Spleen (tissue), 11 donors: ENCODE results near the gene CNGA3. TPM values are rescaled to one million over a fixed set of nuclear protein-coding genes. Genes with fewer than 3 reads are reported as not detected.

Experiments
- DNase-seq: peaks from one replicate; pipeline ENCODE4 v3.0.0-alpha.2; 2020
- H3K27ac ChIP-seq, 8 donors: fragments of 200-600 bp; sonication (generic) in 7 of 8; 1 replicate in 4 of 8; 2 replicates in 4 of 8; pipeline versions ENCODE4 v1.5.0 to v1.8.0; 2016 to 2021; ENCODE audit warnings: inconsistent platforms in 4 of 8, mild to moderate bottlenecking in 4 of 8, moderate library complexity in 1 of 8
- H3K27me3 ChIP-seq, 7 donors: fragments of 200-600 bp; sonication (generic) in 6 of 7; replicated peaks in 1 of 7; 1 replicate in 4 of 7; 2 replicates in 3 of 7; pipeline versions ENCODE4 v1.5.0 to v1.8.0; 2016 to 2021; ENCODE audit warnings: inconsistent platforms in 3 of 7, mild to moderate bottlenecking in 1 of 7
- H3K36me3 ChIP-seq, 6 donors: fragments of 200-600 bp; sonication (generic) in 5 of 6; 1 replicate in 4 of 6; 2 replicates in 2 of 6; pipeline versions ENCODE4 v1.5.0 to v1.8.0; 2016 to 2021; ENCODE audit warnings: inconsistent platforms in 2 of 6
- H3K4me1 ChIP-seq, 6 donors: fragments of 200-600 bp; sonication (generic) in 5 of 6; 1 replicate in 3 of 6; 2 replicates in 3 of 6; pipeline versions ENCODE4 v1.5.0 to v1.8.0; 2016 to 2021; ENCODE audit warnings: inconsistent platforms in 3 of 6
- H3K4me3 ChIP-seq, 8 donors: fragments of 200-600 bp; sonication (generic) in 7 of 8; 1 replicate in 4 of 8; 2 replicates in 4 of 8; pipeline versions ENCODE4 v1.5.0 to v1.8.0; 2016 to 2021; ENCODE audit warnings: inconsistent platforms in 4 of 8, mild to moderate bottlenecking in 4 of 8, moderate library complexity in 2 of 8
- H3K9me3 ChIP-seq, 8 donors: fragments of 200-600 bp; sonication (generic) in 7 of 8; 1 replicate in 4 of 8; 2 replicates in 4 of 8; pipeline versions ENCODE4 v1.5.0 to v1.8.0; 2016 to 2021; ENCODE audit warnings: inconsistent platforms in 4 of 8
- CTCF ChIP-seq, 11 experiments: fragments of 200-600 bp in 7 of 11; fragments of 450-650 bp in 4 of 11; sonication (generic) in 4 of 11; IDR thresholded peaks in 8 of 11; conservative IDR thresholded peaks in 3 of 11; 1 replicate in 7 of 11; 2 replicates in 4 of 11; pipeline versions ENCODE4 v1.4.0 to v1.8.0; 2016 to 2021; ENCODE audit warnings: antibody characterized with exemption in 11 of 11, inconsistent platforms in 4 of 11, mild to moderate bottlenecking in 1 of 11
- POLR2A ChIP-seq, 3 donors: fragments of 450-650 bp; IDR thresholded peaks; one replicate each; pipeline ENCODE4 v1.5.1; 2017; ENCODE audit warnings: antibody characterized with exemption in 3 of 3, mild to moderate bottlenecking in 1 of 3
- POLR2AphosphoS5 ChIP-seq, 3 donors: sonication (generic); formaldehyde crosslinking; IDR thresholded peaks; one replicate each; pipeline ENCODE4 v1.5.1; 2017; ENCODE audit warnings: antibody characterized with exemption in 3 of 3
- WGBS, 5 donors: extraction: QIAGEN DNeasy Blood & Tissue Kit in 3 of 5; methylation state at CpG; one replicate each; pipeline versions ENCODE4 v1.1.5 to v1.1.7; 2013 to 2018; 5-methylcytosine and 5-hydroxymethylcytosine counted together
- intact Hi-C: fragments of 100-400 bp; cut with DNase I; formaldehyde crosslinking; loops from one replicate; pipeline ENCODE4 v1.15.0; 2023; ENCODE audit warnings: low total_unique reads
- polyA plus RNA-seq, 3 donors: library from polyadenylated mRNA; stranded (reverse); fragments of 200-250 nt; gene quantifications; one replicate each; pipeline ENCODE4 v1.2.1, GENCODE V29; 2013
- total RNA-seq, 7 donors: library from RNA; depleted of rRNA in 3 of 7; stranded (reverse); fragments of >200 nt in 3 of 7; fragmentation: NEBNext Ultra II Directional in 4 of 7; extraction: Animal tissue kit (Norgen Biotek cat#: 25700) in 4 of 7; gene quantifications; one replicate each; pipeline versions ENCODE4 v1.1.0 to v1.2.1, GENCODE V29; 2016 to 2021
- donor health status: healthy with polysubstance abuse.
- donor health status: DM: no; HTN: no; CAD: no; lungs with moderate emphysema.
- donor health status: DM: no; HTN: no; CAD: no.
- donor health status: Bipolar disorder and iron deficiency.
- donor health status: healthy.
- donor health status: DM: no; HTN: no; CAD: no.
- donor health status: DM: yes; HTN: yes; CAD: no.

CNGA3 gene
- total and polyA plus RNA-seq, 10 donors, result not detected

- 6 to 15% (median 12%) methylated on average over 14 to 15 of the region's 15 CpGs for WGBS, 5 donors
- TF ChIP-seq POLR2AphosphoS5 (IDR thresholded peaks at IDR 0.05), result no peak
- no peak for TF ChIP-seq POLR2A (IDR thresholded peaks at IDR 0.05)
- no peak for TF ChIP-seq CTCF (IDR thresholded peaks at IDR 0.05 in 8 of 11, conservative IDR thresholded peaks at IDR 0.05 in 3 of 11)
- peaks cover 7 to 89% (median 39%) of the 10 kb centered on the region in 7 donors for H3K27me3 ChIP-seq
- H3K36me3 ChIP-seq, result no peaks in the 10 kb centered on the region
- H3K4me3 ChIP-seq, result peak overlapping the region in 1 of 8 donors; percentile 47
- DNase-seq, result no peak
- peaks cover 0 to 12% (median 4%) of the 10 kb centered on the region in 8 donors for H3K9me3 ChIP-seq
- H3K27ac ChIP-seq, result no peak overlapping the region
- peaks cover 8 to 22% (median 13%) of the 10 kb centered on the region in 6 donors for H3K4me1 ChIP-seq
- intact Hi-C loops, result no loop called here
Observed at GRCh38 chr2:98348066-98348561, 1.9 kb downstream of the CNGA3 start.

- TF ChIP-seq CTCF (IDR thresholded peaks at IDR 0.05 in 8 of 11, conservative IDR thresholded peaks at IDR 0.05 in 3 of 11) (no peak), POLR2A (IDR thresholded peaks at IDR 0.05) (no peak), POLR2AphosphoS5 (IDR thresholded peaks at IDR 0.05) (no peak)
- DNase-seq, result no peak
- 86 to 95% (median 89%) methylated on average over 1 of the region's 1 CpG for WGBS, 5 donors
- Histone ChIP-seq H3K27ac (no peak overlapping the region), H3K4me3 (no peak overlapping the region), H3K27me3 (peaks cover 7 to 68% (median 38%) of the 10 kb centered on the region in 7 donors), H3K36me3 (no peaks in the 10 kb centered on the region), H3K9me3 (peaks cover 0 to 18% (median 4%) of the 10 kb centered on the region in 8 donors), H3K4me1 (peaks cover 8 to 22% (median 13%) of the 10 kb centered on the region in 6 donors)
- intact Hi-C loops, result no loop called here
Observed at GRCh38 chr2:98350411-98350810, 4.2 kb downstream of the CNGA3 start.

GRCh38 chr2:98355881-98356280, 9.6 kb downstream of the CNGA3 start:
- TF ChIP-seq CTCF (IDR thresholded peaks at IDR 0.05 in 8 of 11, conservative IDR thresholded peaks at IDR 0.05 in 3 of 11) (no peak), POLR2AphosphoS5 (IDR thresholded peaks at IDR 0.05) (no peak), POLR2A (IDR thresholded peaks at IDR 0.05) (no peak)
- Histone ChIP-seq H3K36me3 (no peaks in the 10 kb centered on the region), H3K27me3 (peaks cover 0 to 14% (median 0%) of the 10 kb centered on the region in 7 donors), H3K4me3 (no peak overlapping the region), H3K4me1 (no peaks in the 10 kb centered on the region), H3K9me3 (peaks cover 0 to 16% (median 4%) of the 10 kb centered on the region in 8 donors), H3K27ac (no peak overlapping the region)
- intact Hi-C loops, result no loop called here
- WGBS, 5 donors, result 59 to 73% (median 68%) methylated on average over 3 of the region's 3 CpGs
- no peak for DNase-seq

- Histone ChIP-seq H3K36me3 (no peaks in the 10 kb centered on the region), H3K4me1 (no peaks in the 10 kb centered on the region), H3K9me3 (peaks cover 0 to 15% (median 0%) of the 10 kb centered on the region in 8 donors), H3K27me3 (peaks cover 0 to 6% (median 0%) of the 10 kb centered on the region in 7 donors), H3K4me3 (no peak overlapping the region), H3K27ac (no peak overlapping the region)
- TF ChIP-seq POLR2A (IDR thresholded peaks at IDR 0.05) (no peak), CTCF (IDR thresholded peaks at IDR 0.05 in 8 of 11, conservative IDR thresholded peaks at IDR 0.05 in 3 of 11) (no peak), POLR2AphosphoS5 (IDR thresholded peaks at IDR 0.05) (no peak)
- no peak for DNase-seq
- intact Hi-C loops, result no loop called here
- WGBS, 5 donors, result 82 to 93% (median 92%) methylated on average over 7 of the region's 7 CpGs
Observed at GRCh38 chr2:98356729-98357128, 10.5 kb downstream of the CNGA3 start.
